ENCODE results near the gene GHR.

DNA sequence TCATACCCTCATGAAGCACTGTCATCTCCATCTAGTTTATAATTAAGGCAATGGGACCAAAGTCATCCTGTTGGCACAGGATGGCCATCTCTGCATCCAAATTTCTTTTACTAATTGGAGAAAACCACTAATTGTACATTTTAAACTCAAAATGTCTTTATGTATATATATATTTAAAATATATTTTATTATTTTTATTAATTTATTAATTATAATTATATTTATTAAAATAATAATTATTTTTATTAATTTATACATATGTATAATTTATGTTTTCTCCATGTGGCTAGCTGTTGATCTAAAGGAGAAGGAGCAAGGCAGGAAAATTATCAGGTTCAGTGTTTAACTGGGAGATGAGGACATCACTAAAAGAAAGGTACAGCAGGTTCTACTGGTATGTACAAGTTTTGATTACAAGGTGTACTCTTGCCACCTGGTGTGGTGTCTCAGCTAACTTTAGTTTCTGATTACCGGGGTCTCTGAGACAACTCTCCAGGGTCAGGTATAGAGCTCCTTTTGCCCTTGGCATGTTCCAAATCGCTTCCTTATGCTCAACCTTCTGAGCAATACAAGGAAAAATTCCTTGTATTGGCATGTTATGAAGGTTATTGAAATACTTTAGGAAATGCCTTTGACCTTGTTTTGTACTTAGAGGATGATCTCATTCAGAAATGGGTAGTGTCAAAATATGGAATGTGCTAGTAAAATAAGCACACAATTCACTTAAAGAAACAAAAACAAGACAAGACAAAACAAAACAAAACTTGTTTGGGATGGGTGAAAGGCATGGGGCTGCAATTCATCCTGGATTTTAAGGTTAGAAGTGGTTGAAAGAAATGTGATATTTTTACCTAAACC is 79.6 kb downstream of the GHR start:
- TF ChIP-seq, protein P1, sequence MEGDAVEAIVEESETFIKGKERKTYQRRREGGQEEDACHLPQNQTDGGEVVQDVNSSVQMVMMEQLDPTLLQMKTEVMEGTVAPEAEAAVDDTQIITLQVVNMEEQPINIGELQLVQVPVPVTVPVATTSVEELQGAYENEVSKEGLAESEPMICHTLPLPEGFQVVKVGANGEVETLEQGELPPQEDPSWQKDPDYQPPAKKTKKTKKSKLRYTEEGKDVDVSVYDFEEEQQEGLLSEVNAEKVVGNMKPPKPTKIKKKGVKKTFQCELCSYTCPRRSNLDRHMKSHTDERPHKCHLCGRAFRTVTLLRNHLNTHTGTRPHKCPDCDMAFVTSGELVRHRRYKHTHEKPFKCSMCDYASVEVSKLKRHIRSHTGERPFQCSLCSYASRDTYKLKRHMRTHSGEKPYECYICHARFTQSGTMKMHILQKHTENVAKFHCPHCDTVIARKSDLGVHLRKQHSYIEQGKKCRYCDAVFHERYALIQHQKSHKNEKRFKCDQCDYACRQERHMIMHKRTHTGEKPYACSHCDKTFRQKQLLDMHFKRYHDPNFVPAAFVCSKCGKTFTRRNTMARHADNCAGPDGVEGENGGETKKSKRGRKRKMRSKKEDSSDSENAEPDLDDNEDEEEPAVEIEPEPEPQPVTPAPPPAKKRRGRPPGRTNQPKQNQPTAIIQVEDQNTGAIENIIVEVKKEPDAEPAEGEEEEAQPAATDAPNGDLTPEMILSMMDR (IDR thresholded peaks at IDR 0.05): no peak
- TF ChIP-seq POLR2A (IDR thresholded peaks at IDR 0.05) (no peak), POLR2AphosphoS5 (IDR thresholded peaks at IDR 0.05) (no peak), EP300 (IDR thresholded peaks at IDR 0.05; ENCODE audit: low read depth) (no peak)
